Vagina (tissue), 2 donors: Measurements from ENCODE around the gene PPP4R1. TPM values are rescaled to one million over a fixed set of nuclear protein-coding genes. Genes with fewer than 3 reads are reported as not detected.

Experiments
- DNase-seq, 2 donors: peaks; one replicate each; pipeline ENCODE4 v3.0.0-alpha.2; 2017; ENCODE audit errors: extremely low spot score in 2 of 2
- H3K27ac ChIP-seq: fragments of 200-600 bp; sonication (generic); one replicate; pipeline ENCODE4 v1.5.1; 2019
- H3K27me3 ChIP-seq: fragments of 200-600 bp; sonication (generic); one replicate; pipeline ENCODE4 v1.5.1; 2019
- H3K36me3 ChIP-seq, 2 donors: fragments of 200-600 bp; sonication (generic); one replicate each; pipeline ENCODE4 v1.5.1; 2017 to 2019
- H3K4me1 ChIP-seq: fragments of 200-600 bp; sonication (generic); one replicate; pipeline ENCODE4 v1.5.1; 2019
- H3K4me3 ChIP-seq, 2 donors: fragments of 200-600 bp; sonication (generic); 1 replicate in 1 of 2; 2 replicates in 1 of 2; pipeline ENCODE4 v1.5.1; 2016 to 2019
- H3K9me3 ChIP-seq: fragments of 200-600 bp; sonication (generic); one replicate; pipeline ENCODE4 v1.5.1; 2019
- CTCF ChIP-seq, 3 experiments: fragments of 450-650 bp in 2 of 3; fragments of 200-600 bp in 1 of 3; sonication (generic) in 1 of 3; IDR thresholded peaks; one replicate each; pipeline ENCODE4 v1.5.1; 2017 to 2019; ENCODE audit warnings: antibody characterized with exemption in 3 of 3, mild to moderate bottlenecking in 2 of 3, moderate library complexity in 2 of 3
- POLR2A ChIP-seq, 2 donors: fragments of 450-650 bp; IDR thresholded peaks; one replicate each; pipeline ENCODE4 v1.6.1; 2017; ENCODE audit warnings: antibody characterized with exemption in 2 of 2, mild to moderate bottlenecking in 2 of 2, moderate library complexity in 2 of 2
- POLR2AphosphoS5 ChIP-seq, 2 donors: sonication (generic); formaldehyde crosslinking; IDR thresholded peaks; one replicate each; pipeline ENCODE4 v1.9.0; 2017; ENCODE audit warnings: antibody characterized with exemption in 2 of 2, mild to moderate bottlenecking in 2 of 2, low read depth in 1 of 2; ENCODE audit not compliant: insufficient read depth in 1 of 2
- intact Hi-C: fragments of 100-400 bp; cut with DNase I; formaldehyde crosslinking; loops from one replicate; pipeline ENCODE4 v1.15.1; 2023
- total RNA-seq: library from RNA; depleted of rRNA; stranded (reverse); fragments of >200 nt; gene quantifications from one replicate; pipeline ENCODE4 v1.2.3, GENCODE V29; 2016

PPP4R1 gene
- 127 TPM for total RNA-seq

- peak in 1 of 2 donors; percentile 43 for TF ChIP-seq POLR2AphosphoS5 (IDR thresholded peaks at IDR 0.05; ENCODE audit: insufficient read depth in 1 of 2, low read depth in 1 of 2)
- no peak for TF ChIP-seq CTCF (IDR thresholded peaks at IDR 0.05)
- peak in 1 of 2 donors; percentile 36 for TF ChIP-seq POLR2A (IDR thresholded peaks at IDR 0.05)
- DNase-seq: no peak
- Histone ChIP-seq H3K27ac (peak within 1 kb of the TSS; percentile 99), H3K9me3 (no peaks in the 10 kb centered on the region), H3K36me3 (peaks cover 0 to 8% of the 10 kb centered on the region in 2 donors), H3K27me3 (no peaks in the 10 kb centered on the region), H3K4me1 (peaks cover 36% of the 10 kb centered on the region), H3K4me3 (peak within 1 kb of the TSS; percentile 91 to 97)
- intact Hi-C loops: no loop called here
These were observed at the start of gene PPP4R1 for GRCh38 chr18:9614401-9615279. Gene PPP4R1 (minus strand): TSS chr18:9614559. CDS start chr18:9614484, 75 bp downstream.

- DNase-seq: peak in 1 of 2 donors; percentile 84
- no peak overlapping the region for H3K4me3 ChIP-seq
- no peaks in the 10 kb centered on the region for H3K27me3 ChIP-seq
- no peak overlapping the region for H3K27ac ChIP-seq
- no peaks in the 10 kb centered on the region for H3K9me3 ChIP-seq
- H3K36me3 ChIP-seq: no peaks in the 10 kb centered on the region
- intact Hi-C loops: no loop called here
- no peak for TF ChIP-seq POLR2AphosphoS5 (IDR thresholded peaks at IDR 0.05; ENCODE audit: insufficient read depth in 1 of 2, low read depth in 1 of 2)
- no peak for TF ChIP-seq CTCF (IDR thresholded peaks at IDR 0.05)
- no peak for TF ChIP-seq POLR2A (IDR thresholded peaks at IDR 0.05)
- H3K4me1 ChIP-seq: no peaks in the 10 kb centered on the region
These were observed 49.0 kb upstream of the PPP4R1 start for GRCh38 chr18:9663377-9663776.

GRCh38 chr18:9661564-9661963 is 47.2 kb upstream of the PPP4R1 start:
- H3K27me3 ChIP-seq: no peaks in the 10 kb centered on the region
- H3K9me3 ChIP-seq: no peaks in the 10 kb centered on the region
- H3K4me1 ChIP-seq: no peaks in the 10 kb centered on the region
- H3K27ac ChIP-seq: no peak overlapping the region
- no peak for TF ChIP-seq CTCF (IDR thresholded peaks at IDR 0.05)
- no peak for TF ChIP-seq POLR2A (IDR thresholded peaks at IDR 0.05)
- no peak for TF ChIP-seq POLR2AphosphoS5 (IDR thresholded peaks at IDR 0.05; ENCODE audit: insufficient read depth in 1 of 2, low read depth in 1 of 2)
- peak in 1 of 2 donors; percentile 40 for DNase-seq
- H3K4me3 ChIP-seq: no peak overlapping the region
- no peaks in the 10 kb centered on the region for H3K36me3 ChIP-seq
- intact Hi-C loops: no loop called here

- Histone ChIP-seq H3K4me3 (no peak overlapping the region), H3K36me3 (no peaks in the 10 kb centered on the region), H3K9me3 (no peaks in the 10 kb centered on the region), H3K27me3 (no peaks in the 10 kb centered on the region), H3K27ac (no peak overlapping the region), H3K4me1 (no peaks in the 10 kb centered on the region)
- intact Hi-C loops: no loop called here
- TF ChIP-seq POLR2AphosphoS5 (IDR thresholded peaks at IDR 0.05; ENCODE audit: insufficient read depth in 1 of 2, low read depth in 1 of 2) (no peak), POLR2A (IDR thresholded peaks at IDR 0.05) (no peak), CTCF (IDR thresholded peaks at IDR 0.05) (no peak)
- DNase-seq: peak; percentile 58 to 62
These were observed 45.4 kb upstream of the PPP4R1 start for GRCh38 chr18:9659499-9660375.
